CD1c-positive myeloid dendritic cell (primary cell): ENCODE data around the gene TSTD2.

Experiments
- DNase-seq: peaks from one replicate; pipeline ENCODE4 v3.0.0-alpha.2; 2016; ENCODE audit errors: extremely low spot score

The TSTD2 gene

GRCh38 chr9:97563458-97564135, 69.6 kb downstream of the TSTD2 start:
- DNase-seq, result no peak

- DNase-seq, result no peak
Measured at GRCh38 chr9:97562542-97562941, 70.6 kb downstream of the TSTD2 start.

GRCh38 chr9:97561501-97561900, 71.7 kb downstream of the TSTD2 start:
- no peak for DNase-seq

- no peak for DNase-seq
Measured at GRCh38 chr9:97560851-97561250, 72.3 kb downstream of the TSTD2 start.

GRCh38 chr9:97560154-97560553, 73.0 kb downstream of the TSTD2 start:
- no peak for DNase-seq

GRCh38 chr9:97559111-97559514, 74.1 kb downstream of the TSTD2 start:
- DNase-seq, result no peak

- no peak for DNase-seq
Measured at GRCh38 chr9:97558701-97559101, 74.5 kb downstream of the TSTD2 start.

GRCh38 chr9:97557606-97558095, 75.5 kb downstream of the TSTD2 start:
- peak; percentile 25 for DNase-seq

GRCh38 chr9:97556721-97557605, 76.2 kb downstream of the TSTD2 start:
- DNase-seq, result no peak

- DNase-seq, result no peak
Measured at GRCh38 chr9:97556036-97556720, 77.0 kb downstream of the TSTD2 start.

GRCh38 chr9:97555164-97555563, 78.0 kb downstream of the TSTD2 start:
- DNase-seq, result no peak

GRCh38 chr9:97554566-97555075, 78.5 kb downstream of the TSTD2 start:
- DNase-seq, result no peak

GRCh38 chr9:97553841-97554240, 79.3 kb downstream of the TSTD2 start:
- DNase-seq, result no peak

GRCh38 chr9:97553141-97553540, 80.0 kb downstream of the TSTD2 start:
- no peak for DNase-seq

GRCh38 chr9:97551308-97551707, 81.9 kb downstream of the TSTD2 start:
- no peak for DNase-seq

- DNase-seq, result no peak
Measured at GRCh38 chr9:97550386-97550785, 82.8 kb downstream of the TSTD2 start.
